ENCODE data around the gene NBDY.
"Not testable (repeated sequence)": the region's sequence is repeated elsewhere in the genome, so short reads cannot be mapped to it uniquely, and the experiment has no call there.

The NBDY gene

GRCh38 chrX:56729152-56729850, at the start of gene NBDY:
TSS of gene NBDY (plus strand) at chrX:56729243. CDS start at chrX:56729354, 111 bp downstream.
- no peak for DNase-seq (ENCODE audit: low read depth)
- H3K4me3 ChIP-seq (ENCODE audit: control insufficient read depth, low read depth, low read length) = peak within 1 kb of the TSS; percentile 67
- TF ChIP-seq, protein P1, sequence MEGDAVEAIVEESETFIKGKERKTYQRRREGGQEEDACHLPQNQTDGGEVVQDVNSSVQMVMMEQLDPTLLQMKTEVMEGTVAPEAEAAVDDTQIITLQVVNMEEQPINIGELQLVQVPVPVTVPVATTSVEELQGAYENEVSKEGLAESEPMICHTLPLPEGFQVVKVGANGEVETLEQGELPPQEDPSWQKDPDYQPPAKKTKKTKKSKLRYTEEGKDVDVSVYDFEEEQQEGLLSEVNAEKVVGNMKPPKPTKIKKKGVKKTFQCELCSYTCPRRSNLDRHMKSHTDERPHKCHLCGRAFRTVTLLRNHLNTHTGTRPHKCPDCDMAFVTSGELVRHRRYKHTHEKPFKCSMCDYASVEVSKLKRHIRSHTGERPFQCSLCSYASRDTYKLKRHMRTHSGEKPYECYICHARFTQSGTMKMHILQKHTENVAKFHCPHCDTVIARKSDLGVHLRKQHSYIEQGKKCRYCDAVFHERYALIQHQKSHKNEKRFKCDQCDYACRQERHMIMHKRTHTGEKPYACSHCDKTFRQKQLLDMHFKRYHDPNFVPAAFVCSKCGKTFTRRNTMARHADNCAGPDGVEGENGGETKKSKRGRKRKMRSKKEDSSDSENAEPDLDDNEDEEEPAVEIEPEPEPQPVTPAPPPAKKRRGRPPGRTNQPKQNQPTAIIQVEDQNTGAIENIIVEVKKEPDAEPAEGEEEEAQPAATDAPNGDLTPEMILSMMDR (IDR thresholded peaks at IDR 0.05; ENCODE audit: control insufficient read depth, insufficient read depth, low read depth, low read length, missing control alignments) = no peak

GRCh38 chrX:56704530-56704929, 24.5 kb upstream of the NBDY start:
- not testable (repeated sequence) for H3K4me3 ChIP-seq (ENCODE audit: control insufficient read depth, low read depth, low read length); DNase-seq (ENCODE audit: low read depth)

GRCh38 chrX:56726605-56727004, 2.4 kb upstream of the NBDY start:
- TF ChIP-seq, protein P1 (IDR thresholded peaks at IDR 0.05; ENCODE audit: control insufficient read depth, insufficient read depth, low read depth, low read length, missing control alignments) = peak; percentile 72
- H3K4me3 ChIP-seq (ENCODE audit: control insufficient read depth, low read depth, low read length) = no peak overlapping the region
- DNase-seq (ENCODE audit: low read depth) = peak; percentile 13

GRCh38 chrX:56727531-56727930, 1.5 kb upstream of the NBDY start:
- DNase-seq (ENCODE audit: low read depth) = no peak

DNA sequence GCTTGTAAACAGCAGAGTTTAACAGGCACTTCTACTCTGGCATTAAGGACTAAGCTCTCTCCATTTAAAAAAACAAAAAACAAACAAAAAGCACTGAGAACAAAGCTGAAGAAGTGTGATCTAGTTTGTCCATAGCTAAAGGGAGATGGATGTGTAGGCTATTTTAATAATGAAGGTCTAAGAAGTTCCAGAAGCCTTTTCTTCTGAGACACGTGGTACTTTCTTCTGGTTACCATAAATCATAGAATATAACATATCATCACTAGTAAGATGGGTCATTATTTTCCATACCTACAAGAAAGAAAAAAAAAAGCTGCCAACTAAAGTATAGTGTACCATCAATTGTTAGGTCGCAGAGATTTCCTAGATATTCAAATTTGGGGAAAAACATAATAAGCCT, 722 bp upstream of the NBDY start:
- H3K4me3 ChIP-seq (ENCODE audit: control insufficient read depth, low read depth, low read length) = no peak overlapping the region; the same call in 1 of the 2 replicates
- TF ChIP-seq, protein P1 (IDR thresholded peaks at IDR 0.05; ENCODE audit: control insufficient read depth, insufficient read depth, low read depth, low read length, missing control alignments) = no peak
- DNase-seq (ENCODE audit: low read depth) = no peak

More at GRCh38 chrX:56727531-56727930, 1.5 kb upstream of the NBDY start:
- TF ChIP-seq, protein P1 (IDR thresholded peaks at IDR 0.05; ENCODE audit: control insufficient read depth, insufficient read depth, low read depth, low read length, missing control alignments) = no peak
- no peak overlapping the region for H3K4me3 ChIP-seq (ENCODE audit: control insufficient read depth, low read depth, low read length)

- TF ChIP-seq, protein P1 (IDR thresholded peaks at IDR 0.05; ENCODE audit: control insufficient read depth, insufficient read depth, low read depth, low read length, missing control alignments) = no peak
- DNase-seq (ENCODE audit: low read depth) = no peak
- peak overlapping the region; percentile 67 for H3K4me3 ChIP-seq (ENCODE audit: control insufficient read depth, low read depth, low read length)
Measured at GRCh38 chrX:56728752-56729151, 291 bp upstream of the NBDY start.

DNA sequence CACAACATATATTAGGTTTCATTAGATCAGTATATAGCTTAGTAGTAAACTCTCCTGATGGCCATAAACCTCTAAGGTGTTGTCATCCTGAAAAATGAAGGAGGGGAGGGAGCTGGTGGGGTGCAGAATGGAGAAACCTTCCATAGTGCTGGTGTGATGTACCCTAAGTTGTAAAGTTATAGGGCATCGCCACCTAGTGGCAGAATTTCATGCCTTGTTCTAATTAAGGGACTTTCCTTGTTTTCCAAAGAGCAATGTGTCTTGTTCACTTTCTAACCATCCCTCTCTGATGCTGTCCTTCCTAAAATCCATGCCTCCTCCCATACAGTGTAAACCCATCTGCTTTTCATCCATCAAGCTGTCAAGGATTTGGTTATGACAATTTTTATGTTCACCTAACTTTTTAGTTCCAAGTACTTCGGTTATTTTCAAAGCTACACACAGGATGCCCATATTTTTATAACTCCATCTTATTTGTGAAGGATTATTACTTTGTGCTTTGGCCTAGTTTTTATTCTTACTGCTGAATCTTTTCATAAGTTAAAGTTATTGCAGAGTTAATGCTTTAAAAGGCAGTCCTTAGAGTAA, 4.5 kb downstream of the NBDY start:
- H3K4me3 ChIP-seq (ENCODE audit: control insufficient read depth, low read depth, low read length) = no peak overlapping the region
- TF ChIP-seq, protein P1 (IDR thresholded peaks at IDR 0.05; ENCODE audit: control insufficient read depth, insufficient read depth, low read depth, low read length, missing control alignments) = peak; percentile 72
- no peak for DNase-seq (ENCODE audit: low read depth)

Data from AG09309 (cell line).